Tibial nerve (tissue), 3 donors: Measurements from ENCODE around the gene ELMO1.

Experiments used
- POLR2A ChIP-seq, 2 donors: fragments of 450-650 bp; IDR thresholded peaks; one replicate each; pipeline ENCODE4 v1.6.1; 2017; ENCODE audit warnings: antibody characterized with exemption in 2 of 2, mild to moderate bottlenecking in 2 of 2, moderate library complexity in 2 of 2
- TF ChIP-seq, protein P1 (sequence below), 5 experiments: fragments of 200-600 bp in 3 of 5; fragments of 450-650 bp in 2 of 5; sonication (generic) in 3 of 5; IDR thresholded peaks; one replicate each; pipeline ENCODE4 v1.5.1; 2016 to 2019; ENCODE audit warnings: antibody characterized with exemption in 5 of 5, mild to moderate bottlenecking in 3 of 5, moderate library complexity in 2 of 5

DNA sequence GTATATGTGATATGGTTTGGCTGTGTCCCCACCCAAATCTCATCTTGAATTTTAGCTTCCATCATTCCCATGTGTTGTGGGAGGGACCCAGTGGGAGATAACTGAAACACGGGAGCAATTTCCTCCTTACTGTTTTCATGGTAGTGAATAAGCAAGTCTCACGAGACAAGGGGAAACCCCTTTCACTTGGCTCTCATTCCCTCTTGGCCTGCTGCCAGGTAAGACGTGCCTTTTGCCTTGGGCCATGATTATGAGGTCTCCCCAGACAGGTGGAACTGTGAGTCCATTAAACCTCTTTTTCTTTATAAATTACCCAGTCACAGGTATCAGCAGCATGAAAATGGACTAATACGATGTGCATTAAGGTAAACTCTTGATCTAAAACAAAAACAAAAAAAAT is 367.2 kb downstream of the ELMO1 start:
- TF ChIP-seq, protein P1, sequence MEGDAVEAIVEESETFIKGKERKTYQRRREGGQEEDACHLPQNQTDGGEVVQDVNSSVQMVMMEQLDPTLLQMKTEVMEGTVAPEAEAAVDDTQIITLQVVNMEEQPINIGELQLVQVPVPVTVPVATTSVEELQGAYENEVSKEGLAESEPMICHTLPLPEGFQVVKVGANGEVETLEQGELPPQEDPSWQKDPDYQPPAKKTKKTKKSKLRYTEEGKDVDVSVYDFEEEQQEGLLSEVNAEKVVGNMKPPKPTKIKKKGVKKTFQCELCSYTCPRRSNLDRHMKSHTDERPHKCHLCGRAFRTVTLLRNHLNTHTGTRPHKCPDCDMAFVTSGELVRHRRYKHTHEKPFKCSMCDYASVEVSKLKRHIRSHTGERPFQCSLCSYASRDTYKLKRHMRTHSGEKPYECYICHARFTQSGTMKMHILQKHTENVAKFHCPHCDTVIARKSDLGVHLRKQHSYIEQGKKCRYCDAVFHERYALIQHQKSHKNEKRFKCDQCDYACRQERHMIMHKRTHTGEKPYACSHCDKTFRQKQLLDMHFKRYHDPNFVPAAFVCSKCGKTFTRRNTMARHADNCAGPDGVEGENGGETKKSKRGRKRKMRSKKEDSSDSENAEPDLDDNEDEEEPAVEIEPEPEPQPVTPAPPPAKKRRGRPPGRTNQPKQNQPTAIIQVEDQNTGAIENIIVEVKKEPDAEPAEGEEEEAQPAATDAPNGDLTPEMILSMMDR (IDR thresholded peaks at IDR 0.05), result no peak
- no peak for TF ChIP-seq POLR2A (IDR thresholded peaks at IDR 0.05)
